Measurements from ENCODE around the gene CGB2. TPM values are rescaled to one million over a fixed set of nuclear protein-coding genes. Genes with fewer than 3 reads are reported as not detected.
"Not testable (repeated sequence)": the region's sequence is repeated elsewhere in the genome, so short reads cannot be mapped to it uniquely, and the experiment has no call there.

Gene CGB2
- not detected for polyA plus RNA-seq

GRCh38 chr19:49031642-49032301 lies at the start of gene CGB2:
Gene CGB2 (plus strand): TSS chr19:49031890. CDS start chr19:49032096, 206 bp downstream.
- not testable (repeated sequence) for H3K9me3 ChIP-seq (ENCODE audit: control insufficient read depth in 2 of 2, insufficient read depth in 1 of 2, low read depth in 1 of 2, low read length in 1 of 2); H3K4me3 ChIP-seq (ENCODE audit: low read depth in 1 of 2, low read length in 2 of 2); H3K36me3 ChIP-seq (ENCODE audit: control insufficient read depth in 2 of 2, insufficient read depth in 2 of 2, low read length in 1 of 2); H3K27me3 ChIP-seq (ENCODE audit: control insufficient read depth in 1 of 2, insufficient read depth in 2 of 2, low read length in 2 of 2); H3K27ac ChIP-seq (ENCODE audit: low read depth in 2 of 2, low read length in 1 of 2); H3K4me1 ChIP-seq (ENCODE audit: control insufficient read depth in 2 of 2, insufficient read depth in 2 of 2, low read length in 1 of 2)
- WGBS, 2 donors: 20 to 34% methylated on average over 25 to 28 of the region's 28 CpGs

GRCh38 chr19:48982280-48982679 lies 49.4 kb upstream of the CGB2 start:
- no peaks in the 10 kb centered on the region for H3K4me1 ChIP-seq (ENCODE audit: control insufficient read depth in 2 of 2, insufficient read depth in 2 of 2, low read length in 1 of 2)
- H3K36me3 ChIP-seq (ENCODE audit: control insufficient read depth in 2 of 2, insufficient read depth in 2 of 2, low read length in 1 of 2): peaks cover 8 to 33% of the 10 kb centered on the region in 2 donors
- H3K27ac ChIP-seq (ENCODE audit: low read depth in 2 of 2, low read length in 1 of 2): no peak overlapping the region
- H3K27me3 ChIP-seq (ENCODE audit: control insufficient read depth in 1 of 2, insufficient read depth in 2 of 2, low read length in 2 of 2): no peaks in the 10 kb centered on the region
- H3K4me3 ChIP-seq (ENCODE audit: low read depth in 1 of 2, low read length in 2 of 2): no peak overlapping the region
- no peaks in the 10 kb centered on the region for H3K9me3 ChIP-seq (ENCODE audit: control insufficient read depth in 2 of 2, insufficient read depth in 1 of 2, low read depth in 1 of 2, low read length in 1 of 2)
- 92 to 98% methylated on average over 9 of the region's 9 CpGs for WGBS, 2 donors

- Histone ChIP-seq H3K4me1 (ENCODE audit: control insufficient read depth in 2 of 2, insufficient read depth in 2 of 2, low read length in 1 of 2) (no peaks in the 10 kb centered on the region), H3K9me3 (ENCODE audit: control insufficient read depth in 2 of 2, insufficient read depth in 1 of 2, low read depth in 1 of 2, low read length in 1 of 2) (no peaks in the 10 kb centered on the region), H3K27me3 (ENCODE audit: control insufficient read depth in 1 of 2, insufficient read depth in 2 of 2, low read length in 2 of 2) (no peaks in the 10 kb centered on the region), H3K36me3 (ENCODE audit: control insufficient read depth in 2 of 2, insufficient read depth in 2 of 2, low read length in 1 of 2) (peaks cover 0 to 43% of the 10 kb centered on the region in 2 donors), H3K27ac (ENCODE audit: low read depth in 2 of 2, low read length in 1 of 2) (no peak overlapping the region), H3K4me3 (ENCODE audit: low read depth in 1 of 2, low read length in 2 of 2) (no peak overlapping the region)
- 95 to 97% methylated on average over 13 of the region's 13 CpGs for WGBS, 2 donors
These were observed 46.0 kb upstream of the CGB2 start for GRCh38 chr19:48985711-48986110.

- H3K4me3 ChIP-seq (ENCODE audit: low read depth in 1 of 2, low read length in 2 of 2): no peak overlapping the region
- peaks cover 0 to 47% of the 10 kb centered on the region in 2 donors for H3K36me3 ChIP-seq (ENCODE audit: control insufficient read depth in 2 of 2, insufficient read depth in 2 of 2, low read length in 1 of 2)
- H3K4me1 ChIP-seq (ENCODE audit: control insufficient read depth in 2 of 2, insufficient read depth in 2 of 2, low read length in 1 of 2): peaks cover 3 to 4% of the 10 kb centered on the region in 2 donors
- no peak overlapping the region for H3K27ac ChIP-seq (ENCODE audit: low read depth in 2 of 2, low read length in 1 of 2)
- no peaks in the 10 kb centered on the region for H3K27me3 ChIP-seq (ENCODE audit: control insufficient read depth in 1 of 2, insufficient read depth in 2 of 2, low read length in 2 of 2)
- H3K9me3 ChIP-seq (ENCODE audit: control insufficient read depth in 2 of 2, insufficient read depth in 1 of 2, low read depth in 1 of 2, low read length in 1 of 2): no peaks in the 10 kb centered on the region
- 90 to 93% methylated on average over 3 of the region's 3 CpGs for WGBS, 2 donors
These were observed 45.5 kb upstream of the CGB2 start for GRCh38 chr19:48986211-48986610.

- no peaks in the 10 kb centered on the region for H3K9me3 ChIP-seq (ENCODE audit: control insufficient read depth in 2 of 2, insufficient read depth in 1 of 2, low read depth in 1 of 2, low read length in 1 of 2)
- H3K4me3 ChIP-seq (ENCODE audit: low read depth in 1 of 2, low read length in 2 of 2): no peak overlapping the region
- H3K4me1 ChIP-seq (ENCODE audit: control insufficient read depth in 2 of 2, insufficient read depth in 2 of 2, low read length in 1 of 2): peaks cover 11 to 14% of the 10 kb centered on the region in 2 donors
- peaks cover 0 to 38% of the 10 kb centered on the region in 2 donors for H3K36me3 ChIP-seq (ENCODE audit: control insufficient read depth in 2 of 2, insufficient read depth in 2 of 2, low read length in 1 of 2)
- WGBS, 2 donors: 84 to 88% methylated on average over 7 of the region's 7 CpGs
- H3K27ac ChIP-seq (ENCODE audit: low read depth in 2 of 2, low read length in 1 of 2): no peak overlapping the region
- H3K27me3 ChIP-seq (ENCODE audit: control insufficient read depth in 1 of 2, insufficient read depth in 2 of 2, low read length in 2 of 2): no peaks in the 10 kb centered on the region
These were observed 44.4 kb upstream of the CGB2 start for GRCh38 chr19:48987323-48987722.

GRCh38 chr19:48988286-48988685 lies 43.4 kb upstream of the CGB2 start:
- H3K4me3 ChIP-seq (ENCODE audit: low read depth in 1 of 2, low read length in 2 of 2): no peak overlapping the region
- no peak overlapping the region for H3K27ac ChIP-seq (ENCODE audit: low read depth in 2 of 2, low read length in 1 of 2)
- H3K4me1 ChIP-seq (ENCODE audit: control insufficient read depth in 2 of 2, insufficient read depth in 2 of 2, low read length in 1 of 2): peaks cover 11 to 14% of the 10 kb centered on the region in 2 donors
- H3K27me3 ChIP-seq (ENCODE audit: control insufficient read depth in 1 of 2, insufficient read depth in 2 of 2, low read length in 2 of 2): no peaks in the 10 kb centered on the region
- WGBS, 2 donors: 94 to 95% methylated on average over 7 of the region's 7 CpGs
- H3K9me3 ChIP-seq (ENCODE audit: control insufficient read depth in 2 of 2, insufficient read depth in 1 of 2, low read depth in 1 of 2, low read length in 1 of 2): no peaks in the 10 kb centered on the region
- peaks cover 0 to 30% of the 10 kb centered on the region in 2 donors for H3K36me3 ChIP-seq (ENCODE audit: control insufficient read depth in 2 of 2, insufficient read depth in 2 of 2, low read length in 1 of 2)

- 94 to 97% methylated on average over 9 of the region's 9 CpGs for WGBS, 2 donors
- Histone ChIP-seq H3K9me3 (ENCODE audit: control insufficient read depth in 2 of 2, insufficient read depth in 1 of 2, low read depth in 1 of 2, low read length in 1 of 2) (no peaks in the 10 kb centered on the region), H3K27ac (ENCODE audit: low read depth in 2 of 2, low read length in 1 of 2) (no peak overlapping the region), H3K27me3 (ENCODE audit: control insufficient read depth in 1 of 2, insufficient read depth in 2 of 2, low read length in 2 of 2) (no peaks in the 10 kb centered on the region), H3K36me3 (ENCODE audit: control insufficient read depth in 2 of 2, insufficient read depth in 2 of 2, low read length in 1 of 2) (peaks cover 0 to 30% of the 10 kb centered on the region in 2 donors), H3K4me1 (ENCODE audit: control insufficient read depth in 2 of 2, insufficient read depth in 2 of 2, low read length in 1 of 2) (peaks cover 11 to 14% of the 10 kb centered on the region in 2 donors), H3K4me3 (ENCODE audit: low read depth in 1 of 2, low read length in 2 of 2) (no peak overlapping the region)
These were observed 42.8 kb upstream of the CGB2 start for GRCh38 chr19:48988860-48989259.

GRCh38 chr19:48989701-48990291 lies 41.9 kb upstream of the CGB2 start:
- WGBS, 2 donors: 74 to 82% methylated on average over 17 of the region's 17 CpGs
- no peaks in the 10 kb centered on the region for H3K27me3 ChIP-seq (ENCODE audit: control insufficient read depth in 1 of 2, insufficient read depth in 2 of 2, low read length in 2 of 2)
- H3K4me3 ChIP-seq (ENCODE audit: low read depth in 1 of 2, low read length in 2 of 2): no peak overlapping the region
- H3K27ac ChIP-seq (ENCODE audit: low read depth in 2 of 2, low read length in 1 of 2): no peak overlapping the region
- H3K9me3 ChIP-seq (ENCODE audit: control insufficient read depth in 2 of 2, insufficient read depth in 1 of 2, low read depth in 1 of 2, low read length in 1 of 2): no peaks in the 10 kb centered on the region
- peaks cover 12 to 14% of the 10 kb centered on the region in 2 donors for H3K4me1 ChIP-seq (ENCODE audit: control insufficient read depth in 2 of 2, insufficient read depth in 2 of 2, low read length in 1 of 2)
- peaks cover 0 to 30% of the 10 kb centered on the region in 2 donors for H3K36me3 ChIP-seq (ENCODE audit: control insufficient read depth in 2 of 2, insufficient read depth in 2 of 2, low read length in 1 of 2)

- 56 to 63% methylated on average over 4 of the region's 4 CpGs for WGBS, 2 donors
- Histone ChIP-seq H3K4me3 (ENCODE audit: low read depth in 1 of 2, low read length in 2 of 2) (no peak overlapping the region), H3K27ac (ENCODE audit: low read depth in 2 of 2, low read length in 1 of 2) (no peak overlapping the region), H3K9me3 (ENCODE audit: control insufficient read depth in 2 of 2, insufficient read depth in 1 of 2, low read depth in 1 of 2, low read length in 1 of 2) (no peaks in the 10 kb centered on the region), H3K4me1 (ENCODE audit: control insufficient read depth in 2 of 2, insufficient read depth in 2 of 2, low read length in 1 of 2) (peaks cover 14 to 15% of the 10 kb centered on the region in 2 donors), H3K27me3 (ENCODE audit: control insufficient read depth in 1 of 2, insufficient read depth in 2 of 2, low read length in 2 of 2) (no peaks in the 10 kb centered on the region), H3K36me3 (ENCODE audit: control insufficient read depth in 2 of 2, insufficient read depth in 2 of 2, low read length in 1 of 2) (peaks cover 0 to 25% of the 10 kb centered on the region in 2 donors)
These were observed 41.3 kb upstream of the CGB2 start for GRCh38 chr19:48990400-48990799.

Measured in esophagus (tissue), 2 donors.